Amniotic epithelial cell (primary cell): ENCODE data around the gene GABPB2.

Source experiments
- DNase-seq: peaks from one replicate; pipeline ENCODE4 v3.0.0-alpha.2; 2010; ENCODE audit warnings: low read depth

GABPB2 gene

GRCh38 chr1:151133018-151133806 is 62.7 kb downstream of the GABPB2 start:
- DNase-seq: no peak

GRCh38 chr1:151134396-151134795 is 63.8 kb downstream of the GABPB2 start:
- no peak for DNase-seq

GRCh38 chr1:151134991-151135390 is 64.4 kb downstream of the GABPB2 start:
- no peak for DNase-seq

GRCh38 chr1:151135433-151136385 is 65.1 kb downstream of the GABPB2 start:
- no peak for DNase-seq

- DNase-seq: no peak
Measured at GRCh38 chr1:151137789-151138188, 67.2 kb downstream of the GABPB2 start.

- no peak for DNase-seq
Measured at GRCh38 chr1:151142411-151143056, 72.0 kb downstream of the GABPB2 start.

GRCh38 chr1:151143057-151143435 is 72.5 kb downstream of the GABPB2 start:
- no peak for DNase-seq

- DNase-seq: no peak
Measured at GRCh38 chr1:151143986-151144385, 73.4 kb downstream of the GABPB2 start.

- DNase-seq: no peak
Measured at GRCh38 chr1:151144474-151145303, 74.1 kb downstream of the GABPB2 start.

GRCh38 chr1:151145304-151146071 is 74.9 kb downstream of the GABPB2 start:
- DNase-seq: no peak

- no peak for DNase-seq
Measured at GRCh38 chr1:151146072-151146411, 75.5 kb downstream of the GABPB2 start.

GRCh38 chr1:151146412-151147131 is 76.0 kb downstream of the GABPB2 start, which contains the start of gene SEMA6C:
Gene SEMA6C (minus strand): TSS chr1:151146631. CDS start chr1:151142621, 4,010 bp downstream.
- peak; percentile 88 for DNase-seq

- peak; percentile 75 for DNase-seq
Measured at GRCh38 chr1:151147132-151147503, 76.6 kb downstream of the GABPB2 start.

GRCh38 chr1:151147665-151148064 is 77.1 kb downstream of the GABPB2 start:
- DNase-seq: no peak

- DNase-seq: no peak
Measured at GRCh38 chr1:151156515-151156819, 85.9 kb downstream of the GABPB2 start, which contains the start of gene TNFAIP8L2. Gene TNFAIP8L2 (plus strand): TSS chr1:151156649. CDS start chr1:151158698, 2,049 bp downstream.

- no peak for DNase-seq
Measured at GRCh38 chr1:151157067-151157531, 86.5 kb downstream of the GABPB2 start.

- no peak for DNase-seq
Measured at GRCh38 chr1:151158326-151158725, 87.8 kb downstream of the GABPB2 start.

- no peak for DNase-seq
Measured at GRCh38 chr1:151158751-151159251, 88.2 kb downstream of the GABPB2 start.

GRCh38 chr1:151159373-151159772 is 88.8 kb downstream of the GABPB2 start:
- DNase-seq: no peak

- peak; percentile 67 for DNase-seq
Measured at GRCh38 chr1:151164732-151165280, 94.2 kb downstream of the GABPB2 start.
